Spinal cord (tissue), 10 donors: ENCODE measurements around the gene B3GAT3. TPM values are rescaled to one million over a fixed set of nuclear protein-coding genes. Genes with fewer than 3 reads are reported as not detected.
A peak's percentile ranks its signal among the peaks of the same experiment; 100 is the strongest.
"Not testable (repeated sequence)": the region's sequence is repeated elsewhere in the genome, so short reads cannot be mapped to it uniquely, and the experiment has no call there.

Experiments used
- DNase-seq, 6 donors: peaks; one replicate each; pipeline versions ENCODE4 v3.0.0 to v3.0.0-alpha.2; 2013 to 2015; ENCODE audit warnings: low spot score in 6 of 6, low read depth in 4 of 6
- H3K27ac ChIP-seq: one replicate; pipeline ENCODE4 v1.5.1; 2013; ENCODE audit warnings: low read depth, low read length, control low read depth
- H3K27me3 ChIP-seq: one replicate; pipeline ENCODE4 v1.6.1; 2013; ENCODE audit warnings: low read length; ENCODE audit not compliant: control insufficient read depth, insufficient read depth
- H3K36me3 ChIP-seq: one replicate; pipeline ENCODE4 v1.6.1; 2013; ENCODE audit warnings: low read length; ENCODE audit not compliant: control insufficient read depth, insufficient read depth
- H3K4me1 ChIP-seq: one replicate; pipeline ENCODE4 v1.6.1; 2013; ENCODE audit warnings: low read length; ENCODE audit not compliant: control insufficient read depth, insufficient read depth
- H3K4me3 ChIP-seq: one replicate; pipeline ENCODE4 v1.5.1; 2013; ENCODE audit warnings: low read depth, low read length, control low read depth
- H3K9me3 ChIP-seq: one replicate; pipeline ENCODE4 v1.6.1; 2013; ENCODE audit warnings: low read length; ENCODE audit not compliant: control insufficient read depth, insufficient read depth
- WGBS: methylation state at CpG from one replicate; pipeline ENCODE4 v1.1.5; 2013; ENCODE audit warnings: missing lambda C conversion rate; ENCODE audit not compliant: insufficient coverage; 5-methylcytosine and 5-hydroxymethylcytosine counted together
- polyA plus RNA-seq, 2 donors: library from polyadenylated mRNA; unstranded; fragments of 120-200 nt; gene quantifications; one replicate each; pipeline ENCODE4 v1.2.1, GENCODE V29; 2013; ENCODE audit not compliant: insufficient read length in 2 of 2
- total RNA-seq, 2 donors: library from RNA; depleted of rRNA in 1 of 2; stranded (reverse); fragments of 120-200 nt in 1 of 2; fragments of >200 nt in 1 of 2; gene quantifications; one replicate each; pipeline versions ENCODE4 v1.2.3 to v1.2.4, GENCODE V29; 2013 to 2014
- donor health status: healthy.

The B3GAT3 gene
- total and polyA plus RNA-seq, 4 donors: 26.6 to 70.5 (median 47.4) TPM

- Histone ChIP-seq H3K36me3 (peaks cover 4% of the 10 kb centered on the region), H3K4me1 (peaks cover 8% of the 10 kb centered on the region), H3K4me3 (no peak overlapping the region), H3K27me3 (no peaks in the 10 kb centered on the region), H3K9me3 (no peaks in the 10 kb centered on the region), H3K27ac (no peak overlapping the region)
- DNase-seq: no peak
- WGBS: 92% methylated on average over 2 of the region's 5 CpGs
Observed at GRCh38 chr11:62656796-62657429, 35.1 kb upstream of the B3GAT3 start.

- DNase-seq: no peak
- Histone ChIP-seq H3K27me3 (no peaks in the 10 kb centered on the region), H3K36me3 (peaks cover 8% of the 10 kb centered on the region), H3K27ac (no peak overlapping the region), H3K9me3 (no peaks in the 10 kb centered on the region), H3K4me1 (peaks cover 14% of the 10 kb centered on the region), H3K4me3 (no peak overlapping the region)
- 90% methylated on average over 2 of the region's 11 CpGs for WGBS
Observed at GRCh38 chr11:62654297-62654696, 32.5 kb upstream of the B3GAT3 start.

GRCh38 chr11:62652161-62653006 is 30.6 kb upstream of the B3GAT3 start:
- Histone ChIP-seq H3K36me3 (peaks cover 27% of the 10 kb centered on the region), H3K27me3 (no peaks in the 10 kb centered on the region), H3K4me3 (peak overlapping the region; percentile 91), H3K4me1 (peaks cover 16% of the 10 kb centered on the region), H3K27ac (peak overlapping the region; percentile 89), H3K9me3 (no peaks in the 10 kb centered on the region)
- 44% methylated on average over 16 of the region's 16 CpGs for WGBS
- no peak for DNase-seq

- not testable (repeated sequence) for DNase-seq, H3K27me3 ChIP-seq, H3K27ac ChIP-seq, H3K4me3 ChIP-seq, H3K9me3 ChIP-seq
- 89% methylated on average over 8 of the region's 12 CpGs for WGBS
- peaks cover 31% of the 10 kb centered on the region for H3K4me1 ChIP-seq
- peaks cover 32% of the 10 kb centered on the region for H3K36me3 ChIP-seq
Observed at GRCh38 chr11:62650283-62650682, 28.5 kb upstream of the B3GAT3 start.

- WGBS: 97% methylated on average over 11 of the region's 11 CpGs
- peaks cover 37% of the 10 kb centered on the region for H3K36me3 ChIP-seq
- H3K27me3 ChIP-seq: no peaks in the 10 kb centered on the region
- no peak for DNase-seq
- no peaks in the 10 kb centered on the region for H3K9me3 ChIP-seq
- H3K4me1 ChIP-seq: peaks cover 37% of the 10 kb centered on the region
- H3K4me3 ChIP-seq: no peak overlapping the region
- H3K27ac ChIP-seq: no peak overlapping the region
Observed at GRCh38 chr11:62649486-62649885, 27.7 kb upstream of the B3GAT3 start.

- H3K36me3 ChIP-seq: peaks cover 42% of the 10 kb centered on the region
- no peak overlapping the region for H3K4me3 ChIP-seq
- DNase-seq: no peak
- H3K27me3 ChIP-seq: no peaks in the 10 kb centered on the region
- no peak overlapping the region for H3K27ac ChIP-seq
- no peaks in the 10 kb centered on the region for H3K9me3 ChIP-seq
- WGBS: 89% methylated on average over 8 of the region's 11 CpGs
- H3K4me1 ChIP-seq: peaks cover 37% of the 10 kb centered on the region
Observed at GRCh38 chr11:62648967-62649364, 27.2 kb upstream of the B3GAT3 start.

- Histone ChIP-seq H3K4me3 (no peak overlapping the region), H3K27ac (no peak overlapping the region), H3K4me1 (peaks cover 37% of the 10 kb centered on the region), H3K27me3 (no peaks in the 10 kb centered on the region), H3K9me3 (no peaks in the 10 kb centered on the region), H3K36me3 (peaks cover 48% of the 10 kb centered on the region)
- DNase-seq: no peak
- WGBS: 92% methylated on average over 24 of the region's 24 CpGs
Observed at GRCh38 chr11:62648185-62648966, 26.6 kb upstream of the B3GAT3 start.

- H3K36me3 ChIP-seq: peaks cover 52% of the 10 kb centered on the region
- no peak overlapping the region for H3K27ac ChIP-seq
- 88% methylated on average over 6 of the region's 6 CpGs for WGBS
- no peaks in the 10 kb centered on the region for H3K27me3 ChIP-seq
- H3K9me3 ChIP-seq: no peaks in the 10 kb centered on the region
- DNase-seq: no peak
- peaks cover 33% of the 10 kb centered on the region for H3K4me1 ChIP-seq
- H3K4me3 ChIP-seq: no peak overlapping the region
Observed at GRCh38 chr11:62647609-62648005, 25.8 kb upstream of the B3GAT3 start.

GRCh38 chr11:62646825-62647608 is 25.2 kb upstream of the B3GAT3 start:
- 81% methylated on average over 23 of the region's 32 CpGs for WGBS
- Histone ChIP-seq H3K4me3 (peak overlapping the region; percentile 99), H3K4me1 (peaks cover 29% of the 10 kb centered on the region), H3K27me3 (no peaks in the 10 kb centered on the region), H3K27ac (peak overlapping the region; percentile 33), H3K36me3 (peaks cover 52% of the 10 kb centered on the region), H3K9me3 (no peaks in the 10 kb centered on the region)
- no peak for DNase-seq
